Spleen (tissue), 7 donors: Measurements from ENCODE around the gene SPN.

Experiments used
- POLR2A ChIP-seq, 3 donors: fragments of 450-650 bp; IDR thresholded peaks; one replicate each; pipeline ENCODE4 v1.5.1; 2017; ENCODE audit warnings: antibody characterized with exemption in 3 of 3, mild to moderate bottlenecking in 1 of 3
- TF ChIP-seq, protein P1 (sequence below), 11 experiments: fragments of 200-600 bp in 7 of 11; fragments of 450-650 bp in 4 of 11; sonication (generic) in 4 of 11; IDR thresholded peaks in 8 of 11; conservative IDR thresholded peaks in 3 of 11; 1 replicate in 7 of 11; 2 replicates in 4 of 11; pipeline versions ENCODE4 v1.4.0 to v1.8.0; 2016 to 2021; ENCODE audit warnings: antibody characterized with exemption in 11 of 11, inconsistent platforms in 4 of 11, mild to moderate bottlenecking in 1 of 11
- donor health status: DM: no; HTN: no; CAD: no; lungs with moderate emphysema.
- donor health status: DM: no; HTN: no; CAD: no.
- donor health status: DM: no; HTN: no; CAD: no.

DNA sequence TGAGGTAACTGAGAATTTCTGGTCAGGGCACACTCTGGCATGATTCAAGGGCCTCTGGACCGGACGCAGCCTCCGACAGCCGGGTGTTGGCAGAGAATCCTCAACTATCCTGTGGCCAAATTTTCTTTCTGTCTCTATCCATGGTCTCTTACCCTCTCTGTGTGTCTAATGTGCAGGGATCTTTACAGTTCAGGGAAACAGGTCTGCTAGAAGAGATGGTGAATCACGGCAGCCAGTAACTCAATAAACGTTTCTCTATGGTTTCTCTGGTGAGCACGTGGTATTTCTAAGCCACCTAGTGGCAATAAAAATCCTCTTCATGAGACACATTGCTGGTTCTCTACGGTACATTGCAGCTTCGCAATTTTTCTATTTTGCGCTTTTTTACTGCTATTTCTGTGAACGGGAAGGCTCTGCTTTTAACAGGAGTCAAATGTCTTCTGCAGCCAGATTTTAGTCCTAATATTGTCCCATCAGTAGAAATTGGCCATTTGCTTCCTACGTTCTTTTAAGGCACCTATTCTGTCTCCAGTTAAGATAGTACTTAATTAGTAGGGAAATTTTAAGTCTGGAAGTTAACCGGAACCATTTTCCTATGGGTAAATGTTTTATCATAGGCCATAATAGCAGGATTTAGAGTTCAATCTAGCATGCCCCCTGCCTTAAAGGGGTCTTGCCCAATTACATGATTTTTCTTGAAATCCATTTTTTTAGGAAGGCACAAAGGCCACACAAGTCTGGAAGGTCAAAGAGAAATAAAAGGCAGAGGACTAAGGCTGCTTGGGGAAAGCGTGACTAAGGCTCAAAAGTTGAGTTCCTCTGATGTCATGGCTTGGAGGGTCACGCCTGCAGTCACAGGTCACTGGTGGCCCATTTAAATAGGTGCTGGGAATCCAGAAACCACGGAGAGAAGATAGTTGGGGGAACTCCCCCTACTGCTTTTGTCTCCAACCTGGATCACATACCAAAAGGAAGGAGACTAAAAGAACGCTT lies 47.5 kb downstream of the SPN start:
- TF ChIP-seq, protein P1, sequence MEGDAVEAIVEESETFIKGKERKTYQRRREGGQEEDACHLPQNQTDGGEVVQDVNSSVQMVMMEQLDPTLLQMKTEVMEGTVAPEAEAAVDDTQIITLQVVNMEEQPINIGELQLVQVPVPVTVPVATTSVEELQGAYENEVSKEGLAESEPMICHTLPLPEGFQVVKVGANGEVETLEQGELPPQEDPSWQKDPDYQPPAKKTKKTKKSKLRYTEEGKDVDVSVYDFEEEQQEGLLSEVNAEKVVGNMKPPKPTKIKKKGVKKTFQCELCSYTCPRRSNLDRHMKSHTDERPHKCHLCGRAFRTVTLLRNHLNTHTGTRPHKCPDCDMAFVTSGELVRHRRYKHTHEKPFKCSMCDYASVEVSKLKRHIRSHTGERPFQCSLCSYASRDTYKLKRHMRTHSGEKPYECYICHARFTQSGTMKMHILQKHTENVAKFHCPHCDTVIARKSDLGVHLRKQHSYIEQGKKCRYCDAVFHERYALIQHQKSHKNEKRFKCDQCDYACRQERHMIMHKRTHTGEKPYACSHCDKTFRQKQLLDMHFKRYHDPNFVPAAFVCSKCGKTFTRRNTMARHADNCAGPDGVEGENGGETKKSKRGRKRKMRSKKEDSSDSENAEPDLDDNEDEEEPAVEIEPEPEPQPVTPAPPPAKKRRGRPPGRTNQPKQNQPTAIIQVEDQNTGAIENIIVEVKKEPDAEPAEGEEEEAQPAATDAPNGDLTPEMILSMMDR (IDR thresholded peaks at IDR 0.05 in 8 of 11, conservative IDR thresholded peaks at IDR 0.05 in 3 of 11), result peak; percentile 51 to 78 (median 70)
- no peak for TF ChIP-seq POLR2A (IDR thresholded peaks at IDR 0.05)
